ENCODE measurements around the gene ZFYVE28. TPM values are rescaled to one million over a fixed set of nuclear protein-coding genes. Genes with fewer than 3 reads are reported as not detected.

The ZFYVE28 gene
- total and polyA plus RNA-seq, 2 donors (not counting 1 experiment from before 2014, with no cell fraction given) = 5.8 to 12.1 TPM

- no peak overlapping the region for H3K4me3 Mint-ChIP-seq
- peaks cover 5 to 11% (median 5%) of the 10 kb centered on the region in 3 donors for H3K9me3 ChIP-seq (ENCODE audit: control extremely low read depth in 1 of 3, control insufficient read depth in 2 of 3, insufficient read depth in 1 of 3, low read length in 2 of 3)
Measured at GRCh38 chr4:2343476-2343875, 75.0 kb downstream of the ZFYVE28 start.

DNA sequence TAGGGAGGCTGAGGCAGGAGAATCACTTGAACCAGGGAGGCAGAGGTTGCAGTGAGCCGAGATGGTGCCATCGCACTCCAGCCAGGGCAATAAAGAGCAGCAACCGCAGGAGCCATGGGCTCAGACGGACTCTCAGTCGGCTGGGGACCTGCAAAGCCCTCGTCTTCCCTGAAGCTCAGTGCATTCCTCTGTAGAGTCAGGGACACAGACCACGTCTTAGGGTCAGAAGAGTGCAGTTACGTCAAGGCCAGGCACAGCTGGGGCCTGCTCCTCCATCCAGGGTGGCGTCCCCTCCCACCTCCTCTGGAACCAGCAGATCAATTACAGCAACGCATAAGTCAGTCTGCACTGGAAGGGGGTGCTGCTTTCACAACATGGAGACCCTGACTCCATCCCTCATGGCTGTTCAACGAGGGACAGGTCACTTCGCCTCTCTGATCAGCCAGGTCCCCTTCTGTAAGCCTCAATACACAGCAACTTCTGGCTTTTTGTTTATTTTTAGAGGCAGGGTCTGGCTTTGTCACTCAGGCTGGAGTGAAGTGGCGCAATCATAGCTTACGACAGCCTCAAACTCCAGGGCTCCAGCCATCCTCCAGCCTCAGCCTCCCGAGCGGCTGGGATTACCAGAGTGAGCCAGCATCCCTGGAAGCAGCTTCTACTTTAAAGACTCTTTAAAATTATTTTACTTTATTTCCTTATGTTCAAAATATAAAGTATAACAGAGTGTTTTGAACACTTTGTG, 76.4 kb downstream of the ZFYVE28 start:
- Histone ChIP-seq H4K20me1 (ENCODE audit: control insufficient read depth, insufficient read depth, low read length, poor library complexity, severe bottlenecking) (no peaks in the 10 kb centered on the region), H3K79me2 (ENCODE audit: control insufficient read depth, insufficient read depth, low read length) (no peaks in the 10 kb centered on the region), H2AFZ (ENCODE audit: insufficient read depth, low read depth, low read length, poor library complexity, severe bottlenecking) (no peak overlapping the region), H3K4me3 (ENCODE audit: control extremely low read depth in 1 of 5, extremely low read depth in 1 of 5, insufficient read depth in 1 of 5, low read depth in 2 of 5, low read length in 4 of 5) (no peak overlapping the region), H3K9me3 (ENCODE audit: control extremely low read depth in 1 of 3, control insufficient read depth in 2 of 3, insufficient read depth in 1 of 3, low read length in 2 of 3) (peaks cover 3 to 11% (median 4%) of the 10 kb centered on the region in 3 donors), H3K36me3 (replicated peaks in 1 of 2; ENCODE audit: control extremely low read depth in 1 of 2, control insufficient read depth in 1 of 2, extremely low read depth in 1 of 2, insufficient read depth in 2 of 2, low read length in 1 of 2) (no peaks in the 10 kb centered on the region), H3K27me3 (replicated peaks in 1 of 4; ENCODE audit: control extremely low read depth in 1 of 4, control insufficient read depth in 3 of 4, insufficient read depth in 4 of 4, low read length in 3 of 4) (peaks cover 0 to 4% (median 2%) of the 10 kb centered on the region in 4 experiments), H3K9ac (ENCODE audit: low read length) (no peak overlapping the region), H3K4me2 (replicated peaks; ENCODE audit: low read depth, low read length, poor library complexity, severe bottlenecking) (no peak overlapping the region), H3K27ac (ENCODE audit: low read length in 2 of 2) (no peak overlapping the region), H3K4me1 (ENCODE audit: control insufficient read depth in 2 of 2, insufficient read depth in 2 of 2, low read length in 2 of 2) (no peaks in the 10 kb centered on the region)
- ATAC-seq (ENCODE audit: low read depth) (no peak), DNase-seq (no peak)
- no peak overlapping the region for H3K27ac Mint-ChIP-seq
- H3K4me1 Mint-ChIP-seq = no peaks in the 10 kb centered on the region
- no peaks in the 10 kb centered on the region for H3K9me3 Mint-ChIP-seq (ENCODE audit: insufficient read depth)
- TF ChIP-seq, protein P1, sequence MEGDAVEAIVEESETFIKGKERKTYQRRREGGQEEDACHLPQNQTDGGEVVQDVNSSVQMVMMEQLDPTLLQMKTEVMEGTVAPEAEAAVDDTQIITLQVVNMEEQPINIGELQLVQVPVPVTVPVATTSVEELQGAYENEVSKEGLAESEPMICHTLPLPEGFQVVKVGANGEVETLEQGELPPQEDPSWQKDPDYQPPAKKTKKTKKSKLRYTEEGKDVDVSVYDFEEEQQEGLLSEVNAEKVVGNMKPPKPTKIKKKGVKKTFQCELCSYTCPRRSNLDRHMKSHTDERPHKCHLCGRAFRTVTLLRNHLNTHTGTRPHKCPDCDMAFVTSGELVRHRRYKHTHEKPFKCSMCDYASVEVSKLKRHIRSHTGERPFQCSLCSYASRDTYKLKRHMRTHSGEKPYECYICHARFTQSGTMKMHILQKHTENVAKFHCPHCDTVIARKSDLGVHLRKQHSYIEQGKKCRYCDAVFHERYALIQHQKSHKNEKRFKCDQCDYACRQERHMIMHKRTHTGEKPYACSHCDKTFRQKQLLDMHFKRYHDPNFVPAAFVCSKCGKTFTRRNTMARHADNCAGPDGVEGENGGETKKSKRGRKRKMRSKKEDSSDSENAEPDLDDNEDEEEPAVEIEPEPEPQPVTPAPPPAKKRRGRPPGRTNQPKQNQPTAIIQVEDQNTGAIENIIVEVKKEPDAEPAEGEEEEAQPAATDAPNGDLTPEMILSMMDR (IDR thresholded peaks at IDR 0.05) = no peak
- TF ChIP-seq EZH2 (IDR thresholded peaks at IDR 0.05; ENCODE audit: borderline replicate concordance, insufficient read depth, low read depth, low read length, poor library complexity, severe bottlenecking) = no peak
- intact Hi-C loops (cut with micrococcal nuclease) = no loop called here
- WGBS (ENCODE audit: insufficient coverage) = 88% methylated on average over 10 of the region's 16 CpGs
- ChIA-PET POLR2A (no interaction called here), CTCF (no interaction called here)
- no peak overlapping the region for H3K4me3 Mint-ChIP-seq
- peaks cover 5% of the 10 kb centered on the region for H3K27me3 Mint-ChIP-seq

More at GRCh38 chr4:2343476-2343875, 75.0 kb downstream of the ZFYVE28 start:
- POLR2A ChIA-PET = no interaction called here
- Histone ChIP-seq H3K27me3 (replicated peaks in 1 of 4; ENCODE audit: control extremely low read depth in 1 of 4, control insufficient read depth in 3 of 4, insufficient read depth in 4 of 4, low read length in 3 of 4) (peaks cover 0 to 3% (median 0%) of the 10 kb centered on the region in 4 experiments), H3K27ac (ENCODE audit: low read length in 2 of 2) (no peak overlapping the region), H3K36me3 (replicated peaks in 1 of 2; ENCODE audit: control extremely low read depth in 1 of 2, control insufficient read depth in 1 of 2, extremely low read depth in 1 of 2, insufficient read depth in 2 of 2, low read length in 1 of 2) (no peaks in the 10 kb centered on the region), H4K20me1 (ENCODE audit: control insufficient read depth, insufficient read depth, low read length, poor library complexity, severe bottlenecking) (no peaks in the 10 kb centered on the region), H3K79me2 (ENCODE audit: control insufficient read depth, insufficient read depth, low read length) (no peaks in the 10 kb centered on the region), H3K4me3 (ENCODE audit: control extremely low read depth in 1 of 5, extremely low read depth in 1 of 5, insufficient read depth in 1 of 5, low read depth in 2 of 5, low read length in 4 of 5) (no peak overlapping the region), H2AFZ (ENCODE audit: insufficient read depth, low read depth, low read length, poor library complexity, severe bottlenecking) (no peak overlapping the region), H3K9ac (ENCODE audit: low read length) (no peak overlapping the region), H3K4me1 (ENCODE audit: control insufficient read depth in 2 of 2, insufficient read depth in 2 of 2, low read length in 2 of 2) (no peaks in the 10 kb centered on the region), H3K4me2 (replicated peaks; ENCODE audit: low read depth, low read length, poor library complexity, severe bottlenecking) (no peak overlapping the region)
- WGBS (ENCODE audit: insufficient coverage) = 84% methylated on average over 2 of the region's 2 CpGs
- Mint-ChIP-seq H3K9me3 (ENCODE audit: insufficient read depth) (peaks cover 3% of the 10 kb centered on the region), H3K27me3 (peaks cover 5% of the 10 kb centered on the region), H3K4me1 (no peaks in the 10 kb centered on the region), H3K27ac (no peak overlapping the region)
- ATAC-seq (ENCODE audit: low read depth) (no peak), DNase-seq (no peak)
- intact Hi-C loops (cut with micrococcal nuclease) = no loop called here
- CTCF ChIA-PET = no interaction called here
- no peak for TF ChIP-seq EZH2 (IDR thresholded peaks at IDR 0.05; ENCODE audit: borderline replicate concordance, insufficient read depth, low read depth, low read length, poor library complexity, severe bottlenecking)
- TF ChIP-seq, protein P1 (IDR thresholded peaks at IDR 0.05) = no peak

Measured in B cell (primary cell).